ENCODE results near the gene RSBN1L.
A peak's percentile ranks its signal among the peaks of the same experiment; 100 is the strongest.

Gene RSBN1L

GRCh38 chr7:77786018-77786417 lies 89.8 kb downstream of the RSBN1L start:
- DNase-seq (ENCODE audit: insufficient read length), result no peak
- no peak for FAIRE-seq
- TF ChIP-seq POLR2A (IDR thresholded peaks at IDR 0.05; ENCODE audit: low read depth, low read length) (no peak), TAF1 (IDR thresholded peaks at IDR 0.05; ENCODE audit: borderline replicate concordance, low read depth, low read length) (no peak), POLR2AphosphoS5 (IDR thresholded peaks at IDR 0.05; ENCODE audit: low read depth, low read length) (no peak)

- FAIRE-seq (no peak), DNase-seq (ENCODE audit: insufficient read length) (no peak)
- TF ChIP-seq POLR2A (IDR thresholded peaks at IDR 0.05; ENCODE audit: low read depth, low read length) (no peak), TAF1 (IDR thresholded peaks at IDR 0.05; ENCODE audit: borderline replicate concordance, low read depth, low read length) (no peak), POLR2AphosphoS5 (IDR thresholded peaks at IDR 0.05; ENCODE audit: low read depth, low read length) (no peak)
Observed at GRCh38 chr7:77786741-77787140, 90.5 kb downstream of the RSBN1L start.

GRCh38 chr7:77788327-77788902 lies 92.2 kb downstream of the RSBN1L start:
- DNase-seq (ENCODE audit: insufficient read length), result no peak
- TF ChIP-seq POLR2A (IDR thresholded peaks at IDR 0.05; ENCODE audit: low read depth, low read length) (no peak), POLR2AphosphoS5 (IDR thresholded peaks at IDR 0.05; ENCODE audit: low read depth, low read length) (no peak), TAF1 (IDR thresholded peaks at IDR 0.05; ENCODE audit: borderline replicate concordance, low read depth, low read length) (no peak)
- no peak for FAIRE-seq

GRCh38 chr7:77791336-77791735 lies 95.1 kb downstream of the RSBN1L start:
- DNase-seq (ENCODE audit: insufficient read length) (no peak), FAIRE-seq (no peak)
- TF ChIP-seq POLR2A (IDR thresholded peaks at IDR 0.05; ENCODE audit: low read depth, low read length) (no peak), POLR2AphosphoS5 (IDR thresholded peaks at IDR 0.05; ENCODE audit: low read depth, low read length) (no peak), TAF1 (IDR thresholded peaks at IDR 0.05; ENCODE audit: borderline replicate concordance, low read depth, low read length) (no peak)

GRCh38 chr7:77791956-77792355 lies 95.7 kb downstream of the RSBN1L start:
- no peak for DNase-seq (ENCODE audit: insufficient read length)
- no peak for FAIRE-seq
- TF ChIP-seq POLR2A (IDR thresholded peaks at IDR 0.05; ENCODE audit: low read depth, low read length), result no peak
- TF ChIP-seq TAF1 (IDR thresholded peaks at IDR 0.05; ENCODE audit: borderline replicate concordance, low read depth, low read length), result no peak
- no peak for TF ChIP-seq POLR2AphosphoS5 (IDR thresholded peaks at IDR 0.05; ENCODE audit: low read depth, low read length)

GRCh38 chr7:77794000-77794399 lies 97.7 kb downstream of the RSBN1L start:
- no peak for FAIRE-seq
- no peak for DNase-seq (ENCODE audit: insufficient read length)
- no peak for TF ChIP-seq TAF1 (IDR thresholded peaks at IDR 0.05; ENCODE audit: borderline replicate concordance, low read depth, low read length)
- no peak for TF ChIP-seq POLR2A (IDR thresholded peaks at IDR 0.05; ENCODE audit: low read depth, low read length)
- TF ChIP-seq POLR2AphosphoS5 (IDR thresholded peaks at IDR 0.05; ENCODE audit: low read depth, low read length), result no peak

- FAIRE-seq, result no peak
- no peak for DNase-seq (ENCODE audit: insufficient read length)
Observed at GRCh38 chr7:77796109-77796508, 99.8 kb downstream of the RSBN1L start.

GRCh38 chr7:77796960-77797359 lies 100.7 kb downstream of the RSBN1L start:
- DNase-seq (ENCODE audit: insufficient read length) (no peak), FAIRE-seq (no peak)
- TF ChIP-seq POLR2A (IDR thresholded peaks at IDR 0.05; ENCODE audit: low read depth, low read length) (no peak), POLR2AphosphoS5 (IDR thresholded peaks at IDR 0.05; ENCODE audit: low read depth, low read length) (no peak), TAF1 (IDR thresholded peaks at IDR 0.05; ENCODE audit: borderline replicate concordance, low read depth, low read length) (no peak)

More at GRCh38 chr7:77796109-77796508, 99.8 kb downstream of the RSBN1L start:
- no peak for TF ChIP-seq TAF1 (IDR thresholded peaks at IDR 0.05; ENCODE audit: borderline replicate concordance, low read depth, low read length)
- TF ChIP-seq POLR2AphosphoS5 (IDR thresholded peaks at IDR 0.05; ENCODE audit: low read depth, low read length), result no peak
- no peak for TF ChIP-seq POLR2A (IDR thresholded peaks at IDR 0.05; ENCODE audit: low read depth, low read length)

- TF ChIP-seq POLR2AphosphoS5 (IDR thresholded peaks at IDR 0.05; ENCODE audit: low read depth, low read length) (no peak), TAF1 (IDR thresholded peaks at IDR 0.05; ENCODE audit: borderline replicate concordance, low read depth, low read length) (no peak), POLR2A (IDR thresholded peaks at IDR 0.05; ENCODE audit: low read depth, low read length) (no peak)
- peak; percentile 57 for FAIRE-seq
- no peak for DNase-seq (ENCODE audit: insufficient read length)
Observed at GRCh38 chr7:77797734-77798393, 101.6 kb downstream of the RSBN1L start.

- TF ChIP-seq TAF1 (IDR thresholded peaks at IDR 0.05; ENCODE audit: borderline replicate concordance, low read depth, low read length), result peak; percentile 52; the same call in 1 of the 2 replicates
- TF ChIP-seq POLR2A (IDR thresholded peaks at IDR 0.05; ENCODE audit: low read depth, low read length), result peak; percentile 27; the same call in 1 of the 2 replicates
- TF ChIP-seq POLR2AphosphoS5 (IDR thresholded peaks at IDR 0.05; ENCODE audit: low read depth, low read length), result no peak
- DNase-seq (ENCODE audit: insufficient read length) (peak; percentile 72), FAIRE-seq (peak; percentile 96)
Observed at GRCh38 chr7:77798394-77799077, 102.3 kb downstream of the RSBN1L start, which contains the start of the genes PHTF2 and TMEM60. Gene PHTF2, plus strand, starts transcription at chr7:77798773. Gene TMEM60, minus strand, starts transcription at chr7:77798434. Its CDS starts 4,061 bp downstream, at chr7:77794373.

Measured in GM12892 (cell line).